K562 (cell line): ENCODE data around the gene ITGA2B. TPM values are rescaled to one million over a fixed set of nuclear protein-coding genes. Genes with fewer than 3 reads are reported as not detected.

Experiments used
- ATAC-seq: fragments of 200-7000 bp; cut with Tn5 transposase; 3 replicates; pipeline ENCODE4 v1.9.1; 2020; ENCODE audit warnings: moderate library complexity
- BruUV-seq: library from RNA; stranded (reverse); fragments of 400-500 nt; replicated peaks from 2 replicates; lab custom pipeline; 2021; lab: Mats Ljungman, UMichigan
- CTCF ChIA-PET: fragments of 300-600 bp; formaldehyde crosslinking; extraction: SDS; loops from one replicate; lab custom pipeline; 2021; ENCODE audit warnings: low intra/inter-chr PET ratio; lab: Yijun Ruan, JAX
- POLR2A ChIA-PET: fragments of 300-600, 350-650 bp; sonication (Branson Sonifier 250); formaldehyde crosslinking; extraction: SDS; loops from one replicate; lab custom pipeline; 2021; ENCODE audit warnings: antibody characterized with exemption, inconsistent platforms; lab: Yijun Ruan, JAX
- DNase-seq, 4 experiments: peaks; one replicate each; pipeline versions ENCODE4 v3.0.0 to v3.0.0-alpha.2; 2011 to 2018; ENCODE audit warnings: low spot score in 3 of 4, mixed read lengths in 3 of 4; ENCODE audit errors: extremely low read depth in 1 of 4
- FAIRE-seq: peaks from 2 replicates; lab custom pipeline; 2011; peaks lifted over from hg19 to GRCh38; lab: Jason Lieb, UNC
- H2AFZ ChIP-seq: 2 replicates; pipeline ENCODE4 v1.6.0; 2011; ENCODE audit warnings: low read depth, low read length, control low read depth, inconsistent platforms
- H3K27ac ChIP-seq: fragments of 200-600 bp; 3 replicates; pipeline ENCODE4 v1.8.0; 2011; ENCODE audit warnings: low read depth, mild to moderate bottlenecking, control low read depth, inconsistent platforms, low read length, moderate library complexity, mixed read lengths; ENCODE audit errors: extremely low read depth
- H3K27me3 ChIP-seq, 2 experiments: fragments of 300-600 bp in 1 of 2; 2 replicates in 1 of 2; 3 replicates in 1 of 2; pipeline versions ENCODE4 v1.6.0 to v1.8.0; 2011; ENCODE audit warnings: inconsistent platforms in 2 of 2, low read length in 2 of 2, mild to moderate bottlenecking in 1 of 2, mixed read lengths in 1 of 2, moderate library complexity in 1 of 2; ENCODE audit not compliant: control insufficient read depth in 2 of 2, insufficient read depth in 2 of 2
- H3K36me3 ChIP-seq: fragments of 300-600 bp; 3 replicates; pipeline ENCODE4 v1.8.0; 2011; ENCODE audit warnings: mild to moderate bottlenecking, low read length, inconsistent platforms; ENCODE audit not compliant: control insufficient read depth, insufficient read depth
- H3K4me1 ChIP-seq, 2 experiments: fragments of 200-600 bp in 1 of 2; replicated peaks in 1 of 2; 2 replicates in 1 of 2; 3 replicates in 1 of 2; pipeline versions ENCODE4 v1.5.1 to v1.8.0; 2011; ENCODE audit warnings: inconsistent platforms in 2 of 2, low read length in 2 of 2, mild to moderate bottlenecking in 1 of 2, mixed read lengths in 1 of 2, moderate library complexity in 1 of 2; ENCODE audit not compliant: control insufficient read depth in 2 of 2, insufficient read depth in 2 of 2
- H3K4me2 ChIP-seq: 2 replicates; pipeline ENCODE4 v1.6.1; 2011; ENCODE audit warnings: low read length, control low read depth, inconsistent platforms, mixed read lengths; ENCODE audit not compliant: insufficient read depth
- H3K4me3 ChIP-seq: fragments of 200-600 bp; sonication (generic), shearing (Covaris generic); 2 replicates; pipeline ENCODE4 v1.5.1; 2016; ENCODE audit warnings: control low read depth, inconsistent platforms
- H3K79me2 ChIP-seq: fragments of 200-600 bp; 3 replicates; pipeline ENCODE4 v1.8.0; 2011; ENCODE audit warnings: low read length, inconsistent platforms; ENCODE audit not compliant: control insufficient read depth, insufficient read depth
- H3K9ac ChIP-seq, 2 experiments: 2 replicates each; pipeline versions ENCODE4 v1.6.0 to v1.6.1; 2011; ENCODE audit warnings: low read depth in 2 of 2, low read length in 2 of 2, control low read depth in 1 of 2, inconsistent platforms in 1 of 2, mild to moderate bottlenecking in 1 of 2, mixed read lengths in 1 of 2; ENCODE audit not compliant: insufficient read depth in 1 of 2
- H3K9me1 ChIP-seq: one replicate; pipeline ENCODE4 v1.6.0; 2011; ENCODE audit warnings: inconsistent platforms, mild to moderate bottlenecking, low read length, moderate library complexity; ENCODE audit not compliant: control insufficient read depth, insufficient read depth
- H3K9me3 ChIP-seq: replicated peaks from 2 replicates; pipeline ENCODE4 v1.5.1; 2011; ENCODE audit warnings: low read depth, low read length, inconsistent platforms; ENCODE audit not compliant: control insufficient read depth, insufficient read depth
- H4K20me1 ChIP-seq: replicated peaks from 2 replicates; pipeline ENCODE4 v1.6.1; 2011; ENCODE audit warnings: low read length, inconsistent platforms, mixed read lengths; ENCODE audit not compliant: control insufficient read depth, insufficient read depth
- HNRNPK ChIP-seq: fragments of 200-400 bp; formaldehyde crosslinking; IDR thresholded peaks from one replicate; pipeline ENCODE4 v1.6.1; 2018; ENCODE audit warnings: mild to moderate bottlenecking, low read depth, low read length; ENCODE audit not compliant: poor library complexity, severe bottlenecking
- PHB2 ChIP-seq: fragments of 450-650 bp; IDR thresholded peaks from 2 replicates; pipeline ENCODE4 v1.6.1; 2017; ENCODE audit warnings: low read depth
- POLR2A ChIP-seq: fragments of 450-650 bp; conservative IDR thresholded peaks from 2 replicates; pipeline ENCODE4 v1.6.1; 2016
- POLR2G ChIP-seq: fragments of 200-400 bp; formaldehyde crosslinking; IDR thresholded peaks from 2 replicates; pipeline ENCODE4 v1.6.1; 2017; ENCODE audit warnings: low read depth, mild to moderate bottlenecking, antibody characterized with exemption, low read length, moderate library complexity
- RAD21 ChIP-seq, 2 experiments: fragments of 250-450 bp in 1 of 2; fragments of 450-650 bp in 1 of 2; sonication (Bioruptor Pico) in 1 of 2; formaldehyde crosslinking in 1 of 2; IDR thresholded peaks in 1 of 2; conservative IDR thresholded peaks in 1 of 2; 2 replicates each; pipeline versions ENCODE4 v1.4.0 to v1.8.0; 2020 to 2022; ENCODE audit warnings: mild to moderate bottlenecking in 2 of 2, moderate library complexity in 1 of 2
- ZNF146 ChIP-seq: IDR thresholded peaks from one replicate; pipeline ENCODE4 v1.6.1; 2018; ENCODE audit warnings: missing compliant biosample characterization; ENCODE audit not compliant: unreplicated experiment
- ZNF175 ChIP-seq: fragments of 200-800 bp; sonication (Bioruptor generic); IDR thresholded peaks from 2 replicates; pipeline ENCODE4 v1.6.1; 2016; ENCODE audit warnings: low read depth, mild to moderate bottlenecking, missing genetic modification characterization, missing compliant biosample characterization
- WGBS: fragments of 100-300 bp; shearing (Covaris generic); methylation state at CpG from one replicate; pipeline ENCODE4 v1.1.6; 2016; ENCODE audit warnings: low coverage, mixed read lengths; ENCODE audit not compliant: insufficient coverage; ENCODE audit errors: missing lambda C conversion rate; 5-methylcytosine and 5-hydroxymethylcytosine counted together
- in situ Hi-C: fragments of 300-500 bp; cut with MboI; formaldehyde crosslinking; loops from 4 replicates; pipeline ENCODE4 v1.15.0; 2018; ENCODE audit warnings: inconsistent platforms, mixed read lengths
- intact Hi-C: fragments of 100-400 bp; cut with micrococcal nuclease; formaldehyde crosslinking; loops from 2 replicates; pipeline ENCODE4 v1.14.2; 2022
- polyA plus RNA-seq, 8 experiments: library from polyadenylated mRNA; depleted of rRNA in 4 of 8; stranded (reverse) in 5 of 8; unstranded in 3 of 8; fragments of >200 nt; fragmentation: Nextera tagmentation in 2 of 8; fragmentation: Illumina TruSeq in 1 of 8; extraction: Ambion mirVana in 2 of 8; extraction: Trizol in 1 of 8; gene quantifications; 2 replicates each; pipeline versions ENCODE4 v1.2.1 to v1.2.3, GENCODE V29; 2011 to 2014; ENCODE audit warnings: inconsistent platforms in 1 of 8, missing spikeins in 1 of 8
- total RNA-seq, 7 experiments: library from RNA; depleted of rRNA in 6 of 7; stranded (reverse); fragments of >200 nt in 6 of 7; fragmentation: Illumina TruSeq in 2 of 7; extraction: Trizol in 2 of 7; gene quantifications; 2 replicates each; pipeline versions ENCODE4 v1.2.1 to v1.2.3, GENCODE V29; 2011 to 2021; ENCODE audit warnings: low replicate concordance in 1 of 7
- TF ChIP-seq, protein P1 (sequence below): fragments of 250-450 bp; sonication (Bioruptor Pico); IDR thresholded peaks from 2 replicates; pipeline ENCODE4 v1.9.0; 2021; ENCODE audit warnings: mild to moderate bottlenecking
- TF ChIP-seq, protein P2 (sequence below): sonication (generic); formaldehyde crosslinking; IDR thresholded peaks from 2 replicates; pipeline ENCODE4 v1.8.1; 2023; ENCODE audit warnings: mild to moderate bottlenecking, missing genetic modification reagents
- TF ChIP-seq, protein P3 (sequence below): IDR thresholded peaks from 2 replicates; pipeline ENCODE4 v1.6.1; 2011; ENCODE audit warnings: borderline replicate concordance, low read depth, mild to moderate bottlenecking, moderate library complexity, low read length; ENCODE audit not compliant: insufficient read depth, poor library complexity, severe bottlenecking

Gene ITGA2B
- total and polyA plus RNA-seq, 9 of the 15 experiments (the other 6 are each of a cell fraction or from before 2014, with no cell fraction given): 1.1 to 26.4 (median 5.6) TPM

DNA sequence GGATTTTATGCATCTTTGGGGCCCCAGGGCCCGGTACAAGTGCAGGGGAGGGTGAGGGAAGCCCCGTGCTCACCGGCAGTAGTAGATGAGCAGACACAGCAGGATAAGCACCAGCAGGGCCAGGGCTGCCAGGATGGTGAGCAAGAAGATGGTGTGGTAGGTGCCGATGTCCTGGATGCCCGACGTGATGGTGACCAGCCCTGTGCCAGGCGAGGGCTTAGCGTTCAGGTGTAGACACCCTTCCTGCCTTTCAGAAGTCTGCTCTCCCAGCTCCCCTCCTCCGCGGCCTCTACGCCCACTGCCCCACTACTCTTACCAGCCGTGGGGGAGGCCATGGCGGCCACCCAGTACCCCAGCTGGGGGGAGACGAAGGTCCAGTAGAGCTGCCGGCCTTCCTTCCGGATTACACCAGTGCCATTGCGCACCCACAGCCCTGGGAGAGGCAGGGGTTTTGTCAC lies 33.8 kb downstream of the ITGA2B start (continued):
- TF ChIP-seq, protein P1, sequence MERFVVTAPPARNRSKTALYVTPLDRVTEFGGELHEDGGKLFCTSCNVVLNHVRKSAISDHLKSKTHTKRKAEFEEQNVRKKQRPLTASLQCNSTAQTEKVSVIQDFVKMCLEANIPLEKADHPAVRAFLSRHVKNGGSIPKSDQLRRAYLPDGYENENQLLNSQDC (CRISPR knock-in tag): no peak
- TF ChIP-seq, all 486 proteins: peak for 0

DNA sequence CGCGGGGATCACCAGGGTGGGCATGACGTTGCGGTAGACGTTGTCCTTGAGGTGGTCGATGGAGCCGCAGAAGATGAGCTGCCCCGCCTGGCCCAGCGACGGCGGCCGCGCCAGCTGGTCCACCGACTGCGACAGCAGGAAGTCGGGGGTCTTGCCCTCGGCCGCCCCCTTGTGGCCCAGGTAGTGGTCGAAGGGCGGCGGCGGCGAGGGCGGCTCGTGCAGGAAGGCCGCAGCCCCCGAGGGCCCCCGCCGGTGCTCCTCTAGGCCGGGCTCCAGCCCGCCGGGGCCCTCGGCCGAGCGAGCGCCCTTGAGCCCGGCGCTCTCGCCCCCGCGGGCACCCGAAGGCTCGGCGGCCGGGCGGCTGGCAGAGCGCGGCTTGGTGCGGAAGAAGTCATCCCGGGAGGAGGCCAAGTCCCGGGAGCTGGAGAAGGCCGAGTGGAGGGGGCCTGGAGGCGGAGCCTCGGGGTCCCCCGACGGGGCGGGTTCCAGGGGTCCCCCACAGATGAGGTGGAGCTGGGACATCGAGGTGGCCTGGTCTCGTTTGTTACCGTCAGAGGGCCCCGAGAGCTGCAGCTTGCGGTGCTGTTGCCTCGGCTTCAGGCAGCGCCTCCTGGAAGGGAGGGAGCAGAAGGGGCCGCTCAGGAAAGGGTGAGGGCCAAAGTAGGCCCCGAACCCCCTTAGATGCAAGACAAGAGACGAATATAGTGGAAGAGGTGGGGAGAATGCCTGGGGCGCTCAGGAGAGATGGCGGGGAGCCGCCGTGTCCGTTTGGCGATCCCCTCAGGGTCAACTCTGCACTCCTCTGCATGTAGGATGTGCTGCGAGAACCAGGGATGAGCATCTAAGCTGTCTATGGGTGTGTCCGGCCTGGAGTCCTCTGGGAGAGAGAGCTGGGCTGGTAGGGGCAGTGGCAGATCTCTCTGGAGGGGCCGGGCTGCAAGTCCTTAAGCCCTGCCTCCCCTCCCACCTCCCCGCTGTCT lies 34.6 kb downstream of the ITGA2B start:
- H3K9me1 ChIP-seq: no peaks in the 10 kb centered on the region
- H3K79me2 ChIP-seq: no peaks in the 10 kb centered on the region
- FAIRE-seq: no peak
- no peaks in the 10 kb centered on the region for H3K27me3 ChIP-seq
- H4K20me1 ChIP-seq: peaks cover 3% of the 10 kb centered on the region; the same call in 1 of the 2 replicates
- H3K4me1 ChIP-seq: peaks cover 0 to 39% of the 10 kb centered on the region in 2 experiments; a peak in 2 of 5 replicates
- 0 out of 4 replicates have a peak overlapping the region, but pooled peaks of 1 of the 2 experiments have one; percentile 29 for H3K9ac ChIP-seq
- H3K4me3 ChIP-seq: no peak overlapping the region
- in situ Hi-C loops (no loop called here), intact Hi-C loops (no loop called here)
- ATAC-seq: no peak
- WGBS: 73% methylated on average over 45 of the region's 77 CpGs
- peak in 2 of 4 experiments; percentile 17 to 19 for DNase-seq
- CTCF ChIA-PET: interaction anchor here (0.7 kb wide), 1 partner anchor 89 kb away, joined by 3 read pairs; no protein-coding TSS in a partner anchor
- POLR2A ChIA-PET: interaction anchor here (0.6 to 1.8 kb wide), 3 partner anchors 10 to 169 kb away, joined by 3 to 8 read pairs (median 3); partner anchors contain the start of genes GRN and TMUB2
- H3K9me3 ChIP-seq: no peaks in the 10 kb centered on the region
- H3K27ac ChIP-seq: no peak overlapping the region
- H2AFZ ChIP-seq: no peak overlapping the region
- H3K36me3 ChIP-seq: peaks cover 5% of the 10 kb centered on the region; the same call in 1 of the 3 replicates
- TF ChIP-seq POLR2A: no peak
- TF ChIP-seq PHB2: no peak
- TF ChIP-seq, protein P2, sequence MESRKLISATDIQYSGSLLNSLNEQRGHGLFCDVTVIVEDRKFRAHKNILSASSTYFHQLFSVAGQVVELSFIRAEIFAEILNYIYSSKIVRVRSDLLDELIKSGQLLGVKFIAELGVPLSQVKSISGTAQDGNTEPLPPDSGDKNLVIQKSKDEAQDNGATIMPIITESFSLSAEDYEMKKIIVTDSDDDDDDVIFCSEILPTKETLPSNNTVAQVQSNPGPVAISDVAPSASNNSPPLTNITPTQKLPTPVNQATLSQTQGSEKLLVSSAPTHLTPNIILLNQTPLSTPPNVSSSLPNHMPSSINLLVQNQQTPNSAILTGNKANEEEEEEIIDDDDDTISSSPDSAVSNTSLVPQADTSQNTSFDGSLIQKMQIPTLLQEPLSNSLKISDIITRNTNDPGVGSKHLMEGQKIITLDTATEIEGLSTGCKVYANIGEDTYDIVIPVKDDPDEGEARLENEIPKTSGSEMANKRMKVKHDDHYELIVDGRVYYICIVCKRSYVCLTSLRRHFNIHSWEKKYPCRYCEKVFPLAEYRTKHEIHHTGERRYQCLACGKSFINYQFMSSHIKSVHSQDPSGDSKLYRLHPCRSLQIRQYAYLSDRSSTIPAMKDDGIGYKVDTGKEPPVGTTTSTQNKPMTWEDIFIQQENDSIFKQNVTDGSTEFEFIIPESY (CRISPR knock-in tag): peak; percentile 13; the same call in 1 of the 2 replicates
- TF ChIP-seq RAD21 (CRISPR knock-in tag; conservative IDR thresholded peaks at IDR 0.05 in 1 of 2, IDR thresholded peaks at IDR 0.05 in 1 of 2): 0 out of 4 replicates have a peak, but pooled peaks of 1 of the 2 experiments have one; percentile 16
- TF ChIP-seq ZNF146 (CRISPR knock-in tag): no peak
- TF ChIP-seq, protein P3, sequence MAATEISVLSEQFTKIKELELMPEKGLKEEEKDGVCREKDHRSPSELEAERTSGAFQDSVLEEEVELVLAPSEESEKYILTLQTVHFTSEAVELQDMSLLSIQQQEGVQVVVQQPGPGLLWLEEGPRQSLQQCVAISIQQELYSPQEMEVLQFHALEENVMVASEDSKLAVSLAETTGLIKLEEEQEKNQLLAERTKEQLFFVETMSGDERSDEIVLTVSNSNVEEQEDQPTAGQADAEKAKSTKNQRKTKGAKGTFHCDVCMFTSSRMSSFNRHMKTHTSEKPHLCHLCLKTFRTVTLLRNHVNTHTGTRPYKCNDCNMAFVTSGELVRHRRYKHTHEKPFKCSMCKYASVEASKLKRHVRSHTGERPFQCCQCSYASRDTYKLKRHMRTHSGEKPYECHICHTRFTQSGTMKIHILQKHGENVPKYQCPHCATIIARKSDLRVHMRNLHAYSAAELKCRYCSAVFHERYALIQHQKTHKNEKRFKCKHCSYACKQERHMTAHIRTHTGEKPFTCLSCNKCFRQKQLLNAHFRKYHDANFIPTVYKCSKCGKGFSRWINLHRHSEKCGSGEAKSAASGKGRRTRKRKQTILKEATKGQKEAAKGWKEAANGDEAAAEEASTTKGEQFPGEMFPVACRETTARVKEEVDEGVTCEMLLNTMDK: peak; percentile 44
- TF ChIP-seq HNRNPK: no peak
- TF ChIP-seq ZNF175 (CRISPR knock-in tag): no peak
- peak; percentile 12; the same call in 1 of the 2 replicates for TF ChIP-seq POLR2G
- H3K4me2 ChIP-seq: no peak overlapping the region
- no TSS peak for BruUV-seq
